Colonic mucosa (tissue), 4 donors: ENCODE data around the gene ESYT3. TPM values are rescaled to one million over a fixed set of nuclear protein-coding genes. Genes with fewer than 3 reads are reported as not detected.
"Not testable (repeated sequence)": the region's sequence is repeated elsewhere in the genome, so short reads cannot be mapped to it uniquely, and the experiment has no call there.

ENCODE experiments used
- DNase-seq: peaks from one replicate; pipeline ENCODE4 v3.0.0-alpha.2; 2020
- H3K27ac ChIP-seq: fragments of 200-600 bp; one replicate; pipeline ENCODE4 v1.8.0; 2021
- H3K27me3 ChIP-seq: fragments of 200-600 bp; one replicate; pipeline ENCODE4 v1.8.0; 2021
- H3K36me3 ChIP-seq: fragments of 200-600 bp; one replicate; pipeline ENCODE4 v1.8.0; 2021
- H3K4me1 ChIP-seq: fragments of 200-600 bp; one replicate; pipeline ENCODE4 v1.8.0; 2021; ENCODE audit warnings: mild to moderate bottlenecking
- H3K4me3 ChIP-seq: fragments of 200-600 bp; one replicate; pipeline ENCODE4 v1.8.0; 2021
- H3K9ac ChIP-seq, 2 donors: one replicate each; pipeline ENCODE4 v1.7.0; 2013; ENCODE audit warnings: control low read depth in 2 of 2, low read depth in 2 of 2, low read length in 2 of 2
- H3K9me3 ChIP-seq: fragments of 200-600 bp; one replicate; pipeline ENCODE4 v1.8.0; 2021
- intact Hi-C: fragments of 100-400 bp; cut with DNase I; formaldehyde crosslinking; loops from one replicate; pipeline ENCODE4 v1.14.1; 2022
- total RNA-seq, 2 donors: library from RNA; stranded (reverse); fragmentation: NEBNext Ultra II Directional in 1 of 2; extraction: Animal tissue kit (Norgen Biotek cat#: 25700) in 1 of 2; gene quantifications; one replicate each; pipeline ENCODE4 v1.2.1, GENCODE V29; 2021
- TF ChIP-seq, protein P1 (sequence below): fragments of 200-600 bp; IDR thresholded peaks from one replicate; pipeline ENCODE4 v1.8.0; 2022; ENCODE audit warnings: antibody characterized with exemption, mild to moderate bottlenecking
- donor health status: healthy.
- donor health status: DM: no; HTN: no; CAD: no.
- donor health status: DM: no; HTN: no; CAD: no.

The ESYT3 gene
- total RNA-seq, 2 donors from 2014 or later = 0.89 to 1.2 TPM

DNA sequence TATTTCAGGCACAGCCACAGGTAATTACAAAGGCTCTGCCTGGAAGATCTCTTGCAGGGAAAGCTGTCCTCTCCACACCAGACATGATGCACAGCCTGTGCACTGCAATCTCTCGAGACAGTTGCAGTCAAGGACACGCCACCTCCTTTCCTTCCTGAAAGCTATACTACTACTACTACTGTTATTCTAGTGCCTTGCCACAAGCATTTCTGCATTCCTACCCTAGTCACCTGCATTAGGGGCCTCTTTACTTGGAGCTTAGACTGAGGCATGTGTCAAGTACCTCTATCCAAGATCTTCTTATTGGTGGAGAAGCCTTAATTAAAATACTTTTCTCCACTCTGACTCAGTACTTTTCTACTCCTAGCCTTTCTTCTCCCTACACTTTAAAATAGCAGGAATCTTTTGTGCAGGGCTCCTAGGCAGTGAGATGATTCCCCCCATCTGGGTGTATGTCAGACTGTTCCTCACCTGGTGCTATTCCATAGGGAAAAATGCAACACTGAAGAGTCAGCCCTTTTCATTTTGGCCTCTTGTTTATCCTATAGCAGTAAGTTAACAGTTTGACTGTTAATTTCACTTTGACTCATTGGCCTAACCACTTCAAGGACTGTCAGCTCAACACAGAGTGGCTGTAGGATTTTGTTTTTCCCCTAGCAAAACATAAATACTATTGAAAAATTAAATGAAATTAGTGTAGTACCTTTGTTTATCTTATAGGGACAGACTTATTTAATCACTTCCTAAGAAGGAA lies 78.9 kb downstream of the ESYT3 start:
- DNase-seq = no peak
- H3K9me3 ChIP-seq = no peaks in the 10 kb centered on the region
- H3K27ac ChIP-seq = no peak overlapping the region
- TF ChIP-seq, protein P1, sequence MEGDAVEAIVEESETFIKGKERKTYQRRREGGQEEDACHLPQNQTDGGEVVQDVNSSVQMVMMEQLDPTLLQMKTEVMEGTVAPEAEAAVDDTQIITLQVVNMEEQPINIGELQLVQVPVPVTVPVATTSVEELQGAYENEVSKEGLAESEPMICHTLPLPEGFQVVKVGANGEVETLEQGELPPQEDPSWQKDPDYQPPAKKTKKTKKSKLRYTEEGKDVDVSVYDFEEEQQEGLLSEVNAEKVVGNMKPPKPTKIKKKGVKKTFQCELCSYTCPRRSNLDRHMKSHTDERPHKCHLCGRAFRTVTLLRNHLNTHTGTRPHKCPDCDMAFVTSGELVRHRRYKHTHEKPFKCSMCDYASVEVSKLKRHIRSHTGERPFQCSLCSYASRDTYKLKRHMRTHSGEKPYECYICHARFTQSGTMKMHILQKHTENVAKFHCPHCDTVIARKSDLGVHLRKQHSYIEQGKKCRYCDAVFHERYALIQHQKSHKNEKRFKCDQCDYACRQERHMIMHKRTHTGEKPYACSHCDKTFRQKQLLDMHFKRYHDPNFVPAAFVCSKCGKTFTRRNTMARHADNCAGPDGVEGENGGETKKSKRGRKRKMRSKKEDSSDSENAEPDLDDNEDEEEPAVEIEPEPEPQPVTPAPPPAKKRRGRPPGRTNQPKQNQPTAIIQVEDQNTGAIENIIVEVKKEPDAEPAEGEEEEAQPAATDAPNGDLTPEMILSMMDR = no peak
- intact Hi-C loops = no loop called here
- no peak overlapping the region for H3K4me3 ChIP-seq
- no peak overlapping the region for H3K9ac ChIP-seq
- peaks cover 3% of the 10 kb centered on the region for H3K36me3 ChIP-seq
- H3K27me3 ChIP-seq = no peaks in the 10 kb centered on the region
- no peaks in the 10 kb centered on the region for H3K4me1 ChIP-seq

DNA sequence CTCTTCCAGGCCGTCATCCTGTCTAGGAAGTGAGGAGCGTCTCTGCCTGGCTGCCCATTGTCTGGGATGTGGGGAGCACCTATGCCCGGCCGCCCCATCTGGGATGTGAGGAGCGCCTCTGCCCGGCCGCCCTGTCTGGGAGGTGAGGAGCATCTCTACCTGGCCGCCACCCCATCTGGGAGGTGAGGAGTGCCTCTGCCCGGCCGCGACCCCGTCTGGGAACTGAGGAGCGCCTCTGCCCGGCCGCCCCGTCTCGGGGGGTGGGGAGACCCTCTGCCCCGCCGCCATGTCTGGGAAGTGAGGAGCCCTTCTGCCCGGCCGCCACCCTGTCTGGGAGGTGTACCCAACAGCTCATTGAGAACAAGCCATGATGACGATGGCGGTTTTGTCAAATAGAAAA lies 87.0 kb downstream of the ESYT3 start:
- H3K4me1 ChIP-seq, H3K27me3 ChIP-seq, H3K9me3 ChIP-seq, intact Hi-C loops, H3K4me3 ChIP-seq, H3K36me3 ChIP-seq, H3K9ac ChIP-seq, H3K27ac ChIP-seq, DNase-seq: not testable (repeated sequence)

Other genes with a start within 250 kb of the ESYT3 start
- 10 to 100 TPM; 29.9 to 35.0 TPM for gene ARMC8, start 247.3 kb upstream of the ESYT3 start, total RNA-seq
- not detected for gene NME9, start 104.8 kb upstream of the ESYT3 start, total RNA-seq
- 1 to 10 TPM; 2.2 to 4.5 TPM for gene MRAS, start 86.0 kb upstream of the ESYT3 start, total RNA-seq
- 10 to 100 TPM; 31.6 to 45.4 TPM for gene CEP70, start 159.6 kb downstream of the ESYT3 start, total RNA-seq
- 1 to 10 TPM; 4.4 to 7.0 TPM for gene FAIM, start 174.2 kb downstream of the ESYT3 start, total RNA-seq